ENCODE results near the gene EXTL2.

DNA sequence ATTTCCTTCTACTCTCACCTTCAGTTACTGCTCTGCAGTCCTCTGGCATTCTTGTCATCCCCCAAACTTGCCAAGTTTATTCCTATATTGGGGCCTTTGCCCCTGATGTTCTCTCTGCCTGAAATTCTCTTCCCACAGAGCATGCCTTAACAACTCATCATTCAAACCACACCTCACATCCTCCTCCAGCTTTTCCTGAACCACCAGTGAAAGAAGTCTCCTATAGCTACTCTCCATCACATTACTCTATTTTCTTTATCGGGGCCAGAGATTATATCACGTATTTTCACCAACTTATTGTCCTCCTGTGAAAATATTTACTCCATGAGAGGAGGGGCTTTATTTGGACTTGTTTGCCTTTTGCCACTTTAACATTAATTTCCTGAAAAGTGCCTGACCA lies 32.1 kb downstream of the EXTL2 start:
- TF ChIP-seq POLR2A (IDR thresholded peaks at IDR 0.05; ENCODE audit: low read depth, low read length), result no peak
- TF ChIP-seq POLR2AphosphoS5 (IDR thresholded peaks at IDR 0.05; ENCODE audit: low read depth, low read length), result no peak

Data from GM12892 (cell line).